SK-N-SH (cell line): ENCODE results near the gene ZNRF4.

ENCODE experiments used
- FOXJ3 ChIP-seq: sonication (generic); formaldehyde crosslinking; IDR thresholded peaks from 2 replicates; pipeline ENCODE4 v1.5.1; 2020; ENCODE audit warnings: mild to moderate bottlenecking, missing genetic modification reagents
- GABPA ChIP-seq: IDR thresholded peaks from 2 replicates; pipeline ENCODE4 v1.4.0; 2012; ENCODE audit warnings: low read depth, mild to moderate bottlenecking
- IRF3 ChIP-seq: fragments of 150-350 bp; IDR thresholded peaks from 2 replicates; pipeline ENCODE4 v1.6.1; 2016; ENCODE audit warnings: mild to moderate bottlenecking, low read depth, low read length
- JUND ChIP-seq: IDR thresholded peaks from 2 replicates; pipeline ENCODE4 v1.4.0; 2012
- NFIC ChIP-seq: IDR thresholded peaks from 2 replicates; pipeline ENCODE4 v1.4.0; 2012; ENCODE audit warnings: borderline replicate concordance
- NRF1 ChIP-seq: IDR thresholded peaks from 2 replicates; pipeline ENCODE4 v1.6.1; 2012; ENCODE audit warnings: low read depth, mild to moderate bottlenecking, low read length
- POLR2AphosphoS5 ChIP-seq: IDR thresholded peaks from 2 replicates; pipeline ENCODE4 v1.6.1; 2012; ENCODE audit warnings: low read depth, low read length
- TEAD4 ChIP-seq: IDR thresholded peaks from 2 replicates; pipeline ENCODE4 v1.4.0; 2012; ENCODE audit warnings: mild to moderate bottlenecking, borderline replicate concordance; ENCODE audit not compliant: insufficient read depth
- TF ChIP-seq, protein P1 (sequence below): fragments of 200-600 bp; sonication (generic); IDR thresholded peaks from 2 replicates; pipeline ENCODE4 v1.6.1; 2017; ENCODE audit warnings: antibody characterized with exemption, mild to moderate bottlenecking, moderate library complexity
- TF ChIP-seq, protein P2 (sequence below): IDR thresholded peaks from 2 replicates; pipeline ENCODE4 v1.4.0; 2012; ENCODE audit warnings: low read depth

GRCh38 chr19:5434351-5434917, 20.8 kb upstream of the ZNRF4 start:
- TF ChIP-seq, protein P1, sequence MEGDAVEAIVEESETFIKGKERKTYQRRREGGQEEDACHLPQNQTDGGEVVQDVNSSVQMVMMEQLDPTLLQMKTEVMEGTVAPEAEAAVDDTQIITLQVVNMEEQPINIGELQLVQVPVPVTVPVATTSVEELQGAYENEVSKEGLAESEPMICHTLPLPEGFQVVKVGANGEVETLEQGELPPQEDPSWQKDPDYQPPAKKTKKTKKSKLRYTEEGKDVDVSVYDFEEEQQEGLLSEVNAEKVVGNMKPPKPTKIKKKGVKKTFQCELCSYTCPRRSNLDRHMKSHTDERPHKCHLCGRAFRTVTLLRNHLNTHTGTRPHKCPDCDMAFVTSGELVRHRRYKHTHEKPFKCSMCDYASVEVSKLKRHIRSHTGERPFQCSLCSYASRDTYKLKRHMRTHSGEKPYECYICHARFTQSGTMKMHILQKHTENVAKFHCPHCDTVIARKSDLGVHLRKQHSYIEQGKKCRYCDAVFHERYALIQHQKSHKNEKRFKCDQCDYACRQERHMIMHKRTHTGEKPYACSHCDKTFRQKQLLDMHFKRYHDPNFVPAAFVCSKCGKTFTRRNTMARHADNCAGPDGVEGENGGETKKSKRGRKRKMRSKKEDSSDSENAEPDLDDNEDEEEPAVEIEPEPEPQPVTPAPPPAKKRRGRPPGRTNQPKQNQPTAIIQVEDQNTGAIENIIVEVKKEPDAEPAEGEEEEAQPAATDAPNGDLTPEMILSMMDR: no peak
- TF ChIP-seq TEAD4 (no peak), NRF1 (no peak), IRF3 (no peak), NFIC (no peak), GABPA (no peak), POLR2AphosphoS5 (no peak), FOXJ3 (CRISPR knock-in tag) (no peak), JUND (no peak)
- TF ChIP-seq, protein P2, sequence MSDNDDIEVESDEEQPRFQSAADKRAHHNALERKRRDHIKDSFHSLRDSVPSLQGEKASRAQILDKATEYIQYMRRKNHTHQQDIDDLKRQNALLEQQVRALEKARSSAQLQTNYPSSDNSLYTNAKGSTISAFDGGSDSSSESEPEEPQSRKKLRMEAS: no peak
